GM19025 (cell line): Measurements from ENCODE around the gene ATP8A1.

Source experiments
- ATAC-seq: cut with Tn5 transposase; IDR thresholded peaks from one replicate; pipeline ENCODE4 v1.9.1; 2021; ENCODE audit warnings: mild to moderate bottlenecking, low read depth, moderate library complexity; ENCODE audit not compliant: unreplicated experiment

The ATP8A1 gene

DNA sequence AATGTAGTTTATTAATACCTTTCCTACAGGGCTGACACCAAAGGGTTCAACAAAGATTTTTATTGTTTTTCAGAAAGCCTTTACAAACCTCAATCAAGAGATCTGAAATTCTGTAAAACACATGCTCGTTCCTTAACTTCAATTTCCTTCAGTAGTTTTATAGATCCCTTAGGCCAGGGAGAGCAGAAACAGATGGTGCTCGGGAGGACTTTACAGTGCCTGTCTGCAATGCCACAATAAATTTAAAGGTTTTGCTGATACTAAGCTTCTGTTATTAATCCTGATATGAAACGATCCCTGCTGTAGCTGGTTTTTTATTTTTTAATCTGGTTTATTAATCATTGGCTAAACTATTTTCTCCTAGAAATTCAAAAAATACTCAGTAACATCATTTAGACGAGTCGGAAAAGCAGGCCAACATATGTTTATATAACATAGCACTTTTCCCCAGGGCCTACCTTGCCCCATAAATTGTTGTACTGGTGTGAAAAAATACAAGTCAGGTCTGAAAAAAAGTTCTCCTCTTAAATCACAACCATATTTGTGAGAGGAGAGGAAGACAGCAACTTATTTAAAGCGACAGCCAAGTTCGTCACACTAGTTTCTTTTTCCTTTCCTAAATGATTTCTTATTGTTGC lies 219.9 kb downstream of the ATP8A1 start:
- no peak for ATAC-seq

DNA sequence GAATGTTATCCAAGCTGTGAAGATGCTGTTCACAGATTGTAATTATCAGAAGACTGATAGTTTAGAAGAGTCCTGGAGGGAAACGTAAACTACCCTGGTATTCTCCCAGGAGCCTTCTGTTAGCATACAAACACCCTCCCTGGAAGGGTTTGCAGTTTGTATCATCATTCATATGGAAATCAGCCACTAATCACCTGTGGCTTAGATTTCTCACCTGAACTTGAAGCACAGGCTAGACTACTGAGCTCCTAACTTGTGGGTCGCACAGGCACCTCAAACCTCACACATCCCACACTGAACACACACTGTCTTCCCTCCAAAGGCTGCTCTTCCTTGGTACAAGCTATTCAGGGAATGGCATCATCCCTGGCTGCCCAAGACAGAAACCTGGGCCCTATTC lies 228.9 kb downstream of the ATP8A1 start:
- ATAC-seq, result no peak

DNA sequence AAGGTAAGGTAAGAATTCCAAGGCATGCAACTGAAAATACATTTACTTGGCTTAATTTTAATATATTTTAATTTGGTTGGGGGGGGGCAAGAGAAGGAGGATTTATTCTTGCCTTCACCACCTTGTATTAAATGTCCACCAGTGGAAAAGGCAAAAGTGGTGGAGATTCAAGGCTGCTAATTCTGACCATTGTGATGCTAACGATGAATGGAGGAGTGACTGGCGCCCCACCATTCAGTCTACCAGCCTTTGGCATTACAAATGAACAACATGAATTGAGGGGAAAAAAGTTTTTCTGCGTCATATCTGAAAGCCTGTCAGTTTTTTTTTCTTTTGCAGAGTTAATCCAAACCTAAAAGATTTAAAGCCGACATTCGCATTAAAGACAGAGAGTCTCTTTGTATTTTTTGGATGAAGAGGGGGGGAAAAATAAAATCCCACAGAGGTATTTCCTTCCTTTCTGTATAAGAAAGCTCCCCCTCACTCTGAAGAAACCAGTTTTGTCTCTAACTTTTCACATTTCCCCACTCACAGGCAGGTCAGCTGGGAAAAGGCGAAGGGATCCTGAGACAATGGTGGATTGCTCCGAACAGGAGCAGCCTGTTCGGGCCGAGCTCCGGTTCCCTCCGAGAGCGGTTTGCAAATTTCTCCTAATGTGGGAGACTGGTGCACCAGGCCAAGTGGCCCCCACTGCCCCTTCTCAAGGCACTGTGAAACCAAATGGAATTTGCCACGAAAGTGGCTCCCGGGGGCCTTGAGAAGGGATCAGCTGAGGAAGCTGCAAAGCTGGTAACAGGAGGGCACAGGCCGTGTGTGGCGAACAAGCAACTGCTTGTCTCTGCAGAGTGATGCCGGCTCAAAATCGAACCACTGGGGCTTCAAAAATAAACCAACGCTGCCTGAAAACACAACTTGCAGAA lies 231.5 kb downstream of the ATP8A1 start:
- ATAC-seq, result no peak

DNA sequence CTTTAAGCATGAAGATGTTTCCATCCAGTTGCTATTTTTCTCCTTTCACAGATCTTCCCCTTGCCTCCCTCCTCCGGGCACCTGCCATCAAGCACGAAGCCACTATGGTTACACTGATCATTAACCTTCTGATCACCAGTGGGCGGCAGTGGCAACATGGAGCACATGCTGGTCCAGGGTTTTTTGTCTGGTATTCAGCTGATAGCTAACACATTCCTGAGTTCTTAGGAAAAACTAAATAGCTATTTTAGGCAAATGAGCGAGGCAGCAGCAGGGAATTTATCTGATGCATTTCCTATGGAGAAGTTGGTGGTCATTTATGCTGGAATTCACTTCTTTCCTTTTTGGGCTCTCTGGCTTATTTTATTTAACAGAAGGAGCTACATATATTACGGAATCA lies 236.8 kb downstream of the ATP8A1 start:
- ATAC-seq, result no peak

DNA sequence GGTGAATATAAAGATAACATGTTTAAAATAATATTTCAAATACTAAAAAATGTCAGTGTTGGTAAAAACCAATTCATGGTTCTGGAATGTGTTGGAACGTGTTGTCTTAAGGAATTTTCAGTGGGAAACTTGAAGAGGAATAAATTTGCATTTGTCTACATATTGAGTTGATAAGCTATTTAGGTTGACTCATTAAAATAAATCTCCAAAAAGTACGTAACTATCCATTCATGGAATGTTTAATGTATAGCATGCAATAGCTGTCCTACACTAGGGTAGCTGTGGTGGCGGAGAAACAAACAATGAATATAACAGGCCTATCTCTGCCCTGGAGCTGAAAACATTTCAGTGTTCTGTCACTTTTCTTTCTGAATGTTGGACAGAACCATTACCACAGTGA lies 239.4 kb downstream of the ATP8A1 start:
- no peak for ATAC-seq

DNA sequence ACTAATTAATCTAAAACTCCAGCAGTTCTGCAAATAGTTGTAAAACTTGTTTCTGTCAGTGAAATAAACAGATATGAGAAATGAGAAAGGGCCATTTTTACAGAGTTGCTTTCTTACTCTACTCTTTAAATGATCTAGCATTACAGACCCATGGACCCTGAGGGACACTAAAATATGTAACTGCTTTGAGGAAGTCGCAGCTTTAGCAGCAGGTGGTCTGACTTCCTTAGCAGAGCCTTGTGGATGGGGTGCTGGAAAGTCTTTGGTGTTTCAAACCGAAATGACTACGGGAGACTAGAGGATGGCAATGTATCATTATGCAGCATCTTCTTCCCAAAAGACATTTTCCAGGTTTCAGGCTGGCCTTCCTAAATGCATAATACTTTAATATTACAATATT lies 240.9 kb downstream of the ATP8A1 start:
- no peak for ATAC-seq

DNA sequence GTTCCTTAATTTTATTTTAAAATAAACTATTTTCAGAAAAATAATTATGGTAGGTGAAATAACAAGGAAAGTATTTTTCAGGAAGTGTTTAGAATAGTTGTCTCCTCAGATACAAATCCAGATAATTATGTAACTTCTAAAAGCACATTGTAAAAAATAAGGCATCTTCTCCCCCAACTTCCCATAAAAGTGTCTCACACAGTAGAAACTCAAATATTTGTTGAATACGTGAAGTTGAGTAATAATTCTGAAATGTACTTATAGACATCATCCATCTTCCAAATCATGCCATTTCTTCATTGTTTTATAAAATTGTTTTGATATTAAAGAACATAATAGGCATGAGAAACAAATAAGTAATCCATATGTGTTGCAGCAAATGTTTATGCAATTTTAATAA lies 241.6 kb downstream of the ATP8A1 start:
- ATAC-seq, result no peak

DNA sequence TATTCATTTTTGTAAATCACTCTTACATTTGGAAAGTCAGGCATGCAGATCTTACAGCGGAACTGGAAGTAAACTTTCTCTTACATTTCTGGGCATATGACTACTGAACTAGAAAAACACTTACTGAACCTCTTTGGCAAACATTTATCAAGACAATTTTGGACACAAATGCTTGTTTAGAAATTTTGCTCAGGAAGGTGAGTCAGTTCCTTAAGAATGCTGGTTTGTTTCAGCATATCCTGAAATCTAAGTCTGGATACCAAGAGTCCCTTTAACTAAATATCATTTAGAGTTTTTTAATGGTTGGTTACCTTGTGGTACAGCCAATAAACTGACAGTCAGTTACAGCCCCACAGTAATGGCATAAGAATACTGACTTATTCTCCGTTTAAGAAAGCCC lies 244.7 kb downstream of the ATP8A1 start:
- no peak for ATAC-seq

DNA sequence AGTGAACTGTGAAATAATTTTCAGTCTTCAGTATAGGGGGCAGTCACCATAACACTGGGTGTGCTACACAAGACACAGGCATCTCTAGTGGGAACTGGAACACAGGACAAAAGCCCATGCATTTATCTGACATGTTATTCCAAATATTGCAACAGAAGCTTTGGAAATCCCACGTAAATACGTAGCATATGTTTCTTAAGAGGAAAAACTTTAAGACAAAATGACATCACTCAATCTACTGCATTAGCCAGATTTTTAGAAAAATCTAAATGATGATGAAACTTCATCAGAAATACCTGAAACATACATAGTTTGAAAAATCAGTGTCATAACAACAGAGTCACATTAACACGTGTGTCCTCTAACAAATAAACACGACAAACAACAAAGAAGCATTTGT lies 245.1 kb downstream of the ATP8A1 start:
- ATAC-seq, result no peak

DNA sequence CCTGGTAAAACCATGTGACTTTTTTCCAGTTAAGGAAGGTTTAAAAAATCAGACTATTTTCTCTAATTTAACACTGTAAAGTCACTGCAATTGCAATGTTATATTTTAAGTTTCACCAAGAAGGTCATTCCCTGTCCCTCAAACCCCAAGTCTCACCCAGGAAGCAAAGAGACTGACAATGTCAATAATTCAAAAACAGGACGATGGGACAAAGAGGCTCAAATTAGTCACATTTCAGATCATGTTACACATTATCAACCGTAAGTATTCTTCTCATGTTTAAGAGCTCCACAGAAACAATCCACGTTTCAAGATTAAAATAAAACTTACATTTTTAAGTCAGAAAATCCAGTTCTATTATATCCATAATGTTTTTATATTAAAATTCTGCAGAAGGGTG lies 246.5 kb downstream of the ATP8A1 start:
- no peak for ATAC-seq

DNA sequence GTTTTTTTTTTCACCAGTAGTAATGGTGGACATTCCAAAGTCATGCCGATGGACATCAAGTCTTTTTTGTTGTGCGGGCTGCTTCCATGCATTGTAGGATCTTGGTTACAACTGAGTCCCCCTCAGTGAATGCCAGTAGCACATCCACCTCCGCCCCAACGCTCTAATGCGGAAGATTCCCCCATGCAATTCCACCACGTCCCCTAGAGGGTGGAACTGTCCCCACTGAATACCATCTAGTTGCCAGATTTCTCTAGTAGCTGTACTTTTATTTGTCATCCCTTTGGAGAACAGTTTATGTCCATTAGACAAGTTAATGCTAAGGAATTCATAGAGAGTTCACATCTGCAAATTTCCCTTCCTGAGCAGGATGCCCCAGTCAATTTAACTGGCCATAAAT lies 252.9 kb downstream of the ATP8A1 start:
- ATAC-seq, result no peak

DNA sequence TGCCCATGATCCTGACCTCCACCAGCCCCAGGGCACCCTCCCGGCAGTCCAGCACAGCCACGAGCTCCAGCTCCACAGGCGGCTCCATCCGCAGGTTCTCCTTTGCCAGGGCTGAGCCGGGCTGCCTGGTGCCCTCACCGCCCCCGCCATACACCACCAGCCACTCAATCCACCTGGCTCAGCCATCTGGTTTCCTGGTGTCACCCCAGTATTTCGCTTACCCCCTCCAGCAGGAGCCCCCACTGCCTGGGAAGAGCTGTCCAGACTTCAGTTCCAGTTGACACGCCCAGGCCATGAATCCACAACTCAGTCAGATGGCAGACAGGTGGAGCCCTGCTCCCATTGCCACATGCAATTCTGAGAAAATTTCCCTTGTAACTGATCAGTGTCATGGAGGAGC lies 255.7 kb downstream of the ATP8A1 start:
- ATAC-seq, result no peak

DNA sequence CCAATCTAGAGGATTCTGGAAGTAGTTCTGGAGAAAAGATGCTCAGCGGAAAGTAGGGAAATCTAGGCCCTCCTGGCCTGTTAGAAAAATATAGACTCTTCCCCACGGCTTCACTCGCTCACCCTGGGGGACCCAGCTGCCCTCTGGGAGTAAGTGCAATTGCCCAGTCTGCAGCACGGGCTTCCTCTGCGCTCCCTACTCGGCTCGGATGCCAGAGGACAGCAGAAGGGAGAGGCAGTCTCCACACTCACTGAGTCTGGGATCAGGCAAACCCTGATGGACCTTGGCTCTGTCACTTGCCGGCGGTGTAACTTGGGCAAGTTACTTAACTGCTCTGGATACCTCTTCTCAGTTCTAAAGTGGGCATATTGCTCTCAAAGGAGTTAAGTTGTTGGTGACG lies 257.5 kb downstream of the ATP8A1 start:
- no peak for ATAC-seq

DNA sequence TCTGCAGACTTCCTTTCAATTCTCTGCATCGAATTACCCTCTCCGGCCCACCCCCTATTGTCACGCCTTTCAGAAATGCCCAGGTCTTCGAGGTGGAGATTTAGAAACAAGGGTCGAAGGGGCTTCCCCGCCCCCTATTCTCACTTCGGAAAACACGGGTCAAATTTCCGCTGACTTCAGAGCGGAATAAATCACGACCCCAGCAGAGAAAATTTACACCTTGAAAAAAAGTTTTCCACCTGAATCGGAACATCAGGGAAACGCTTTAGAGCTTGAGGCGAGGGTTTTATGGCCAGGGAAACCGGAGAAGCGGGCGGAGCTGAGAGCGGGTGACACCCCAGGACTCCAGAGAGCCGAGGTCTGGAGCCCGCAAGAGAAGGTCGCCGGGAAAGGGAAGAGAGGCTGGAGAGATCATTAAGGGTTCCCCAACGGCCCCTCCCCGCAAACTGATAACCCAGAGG lies 258.0 kb downstream of the ATP8A1 start:
- no peak for ATAC-seq

DNA sequence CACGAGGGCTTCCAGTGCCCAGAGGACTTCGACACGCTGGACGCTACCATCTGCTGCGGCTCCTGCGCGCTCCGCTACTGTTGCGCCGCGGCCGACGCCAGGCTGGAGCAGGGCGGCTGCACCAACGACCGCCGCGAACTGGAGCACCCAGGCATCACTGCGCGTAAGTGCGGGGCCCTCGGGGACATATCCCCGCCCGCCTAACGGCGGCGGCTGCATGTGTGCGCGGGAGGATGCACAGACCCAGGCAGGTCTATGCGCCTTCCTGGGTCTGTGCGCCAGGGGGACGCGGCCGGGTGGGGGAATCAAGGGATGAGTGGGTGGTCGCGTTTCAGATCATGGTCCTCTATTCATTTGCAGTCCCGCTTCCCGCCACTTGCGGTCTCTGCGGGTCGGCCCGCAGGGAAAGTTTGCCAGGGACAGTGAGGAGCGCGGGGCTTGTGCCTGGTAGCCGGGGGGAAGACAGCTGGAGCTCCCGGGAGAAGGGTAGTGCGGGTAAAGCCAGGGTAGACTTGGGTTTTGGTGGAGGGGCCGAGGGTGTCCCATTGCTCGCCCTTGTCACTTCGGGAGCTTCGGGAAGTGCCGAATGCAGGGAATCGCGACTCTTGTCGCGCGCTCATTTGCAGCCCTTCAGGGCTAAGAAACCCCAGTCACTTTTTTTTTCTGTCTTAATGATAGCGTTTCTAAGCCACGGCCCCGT lies 258.6 kb downstream of the ATP8A1 start:
- ATAC-seq, result no peak

DNA sequence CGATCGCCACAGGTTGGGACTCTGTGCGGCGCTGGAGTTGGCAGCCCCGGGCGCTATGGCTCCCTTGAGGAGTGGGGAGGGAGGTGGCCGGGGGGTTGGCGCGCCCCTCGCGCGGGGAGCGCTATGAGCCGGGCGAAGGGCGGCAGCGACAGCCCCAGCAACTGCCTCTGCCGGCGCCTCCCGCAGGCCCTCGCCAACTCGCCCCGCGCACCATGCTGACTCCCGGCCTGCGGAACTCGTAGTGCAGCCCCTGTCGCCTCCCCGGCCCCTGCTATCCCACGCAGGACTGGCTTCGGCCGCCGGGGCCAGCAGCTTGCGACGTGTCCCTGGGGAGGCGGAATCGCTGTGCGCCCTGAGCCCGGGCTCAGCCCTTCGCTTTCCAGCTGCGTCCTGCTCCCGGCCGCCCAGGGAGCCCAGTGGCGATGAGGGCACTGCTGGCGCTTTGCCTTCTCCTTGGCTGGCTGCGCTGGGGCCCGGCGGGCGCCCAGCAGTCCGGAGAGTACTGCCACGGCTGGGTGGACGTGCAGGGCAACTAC lies 259.2 kb downstream of the ATP8A1 start:
- ATAC-seq, result no peak

DNA sequence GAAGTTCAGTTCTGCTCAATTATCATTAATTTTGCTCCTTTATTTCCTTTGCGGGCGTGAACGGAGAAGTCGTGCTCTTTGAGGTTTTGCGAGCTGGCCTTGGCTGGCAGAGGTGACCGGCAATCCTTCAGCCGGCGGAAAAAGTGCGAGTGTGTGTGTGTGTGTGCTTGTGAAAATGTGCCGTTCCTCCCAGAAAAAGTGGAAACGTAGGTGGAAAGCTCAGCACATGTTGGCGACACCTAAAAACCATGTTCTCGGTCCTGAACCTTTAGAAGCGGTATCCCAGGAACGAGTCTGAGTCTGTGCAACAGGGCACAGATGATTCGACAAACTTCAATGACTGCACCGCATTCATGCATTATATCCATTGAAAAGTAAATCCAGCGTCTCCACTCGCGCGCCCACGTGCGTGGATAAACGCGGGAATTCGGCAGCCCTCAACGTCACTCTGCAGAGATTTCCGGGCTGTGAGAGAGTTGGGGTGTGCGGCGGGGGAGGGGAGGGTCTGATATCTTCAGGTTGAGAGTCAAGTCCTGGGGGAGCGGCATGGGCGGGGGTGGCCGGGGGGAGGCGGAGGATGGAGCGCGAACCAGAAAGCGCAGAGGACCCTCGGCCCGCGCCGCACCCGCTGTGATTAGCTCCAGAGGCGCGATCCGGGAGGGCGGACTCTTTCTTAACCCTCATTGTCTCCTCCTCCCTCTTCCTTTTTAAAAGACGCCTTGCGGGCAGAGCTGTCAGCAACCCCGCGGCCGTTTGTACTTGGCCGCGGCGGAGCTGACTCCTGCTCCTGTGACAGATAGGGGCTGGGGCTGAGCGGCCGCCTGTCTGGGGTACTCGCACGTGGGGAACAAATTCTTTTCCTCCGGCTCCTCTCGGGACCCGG lies 259.9 kb downstream of the ATP8A1 start, which contains the start of gene SHISA3:
TSS of gene SHISA3 (plus strand) at position 737 of the 883 bp plus-strand sequence. CDS start 569 bp downstream, outside the sequence.
- ATAC-seq, result no peak

DNA sequence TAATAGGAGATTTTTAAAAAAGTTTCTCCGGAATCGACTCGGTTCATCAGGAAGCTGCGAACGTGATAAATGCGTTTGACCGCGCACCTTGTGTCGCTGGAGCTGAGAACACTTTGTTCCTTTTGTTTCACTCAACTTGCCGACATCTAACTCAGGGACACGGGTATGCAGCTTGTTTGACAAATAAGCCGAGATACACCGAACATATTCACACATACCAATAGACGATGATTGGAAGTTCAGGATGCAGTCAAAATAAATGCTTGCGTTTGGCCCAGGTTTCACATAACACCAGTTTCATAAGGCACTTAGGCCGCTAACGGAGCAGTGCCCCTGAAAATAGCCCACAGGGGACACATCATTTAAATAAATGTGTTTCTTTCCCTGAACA lies 260.5 kb downstream of the ATP8A1 start:
- no peak for ATAC-seq

DNA sequence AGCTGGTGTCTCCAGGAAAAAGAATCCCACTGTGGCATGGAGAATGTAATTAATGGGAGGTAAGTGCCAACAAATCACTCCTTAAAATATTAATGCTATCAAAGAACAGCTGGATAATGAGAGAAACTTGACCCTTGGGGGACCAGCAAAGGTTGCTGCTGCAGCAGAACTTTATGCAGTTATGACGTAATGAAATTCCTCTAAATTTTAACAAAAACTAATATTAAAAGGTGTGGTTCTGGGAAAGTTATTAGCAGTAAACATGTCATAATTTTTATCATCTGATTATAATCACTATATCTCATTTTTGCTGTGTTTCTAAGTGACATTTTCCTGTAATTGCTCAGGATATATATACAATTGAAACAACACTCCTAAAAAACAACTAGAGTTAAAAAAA lies 261.3 kb downstream of the ATP8A1 start:
- no peak for ATAC-seq

DNA sequence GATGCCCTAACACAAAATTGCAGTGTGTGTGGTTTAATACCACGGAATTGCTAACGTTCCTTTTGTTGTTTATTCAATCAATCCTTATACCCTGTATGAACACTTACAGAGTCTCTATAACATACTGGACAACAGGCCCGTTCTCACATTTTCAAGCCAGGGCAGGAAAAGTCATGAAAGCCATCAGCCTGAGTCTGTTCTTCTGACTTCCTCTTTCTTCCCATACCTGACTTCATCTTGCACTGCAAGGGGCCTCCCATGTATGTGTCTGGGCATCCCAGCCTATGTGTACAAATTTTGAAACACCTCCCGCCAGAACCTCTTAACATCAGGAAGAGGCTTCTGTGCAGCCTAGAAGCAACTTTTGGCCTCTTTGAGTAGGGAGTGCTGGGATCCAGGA lies 264.5 kb downstream of the ATP8A1 start:
- no peak for ATAC-seq
